ENCODE measurements around the gene TAF5L. TPM values are rescaled to one million over a fixed set of nuclear protein-coding genes. Genes with fewer than 3 reads are reported as not detected.

TAF5L gene
- 22.0 and 24.4 TPM in 2 replicates for total RNA-seq

DNA sequence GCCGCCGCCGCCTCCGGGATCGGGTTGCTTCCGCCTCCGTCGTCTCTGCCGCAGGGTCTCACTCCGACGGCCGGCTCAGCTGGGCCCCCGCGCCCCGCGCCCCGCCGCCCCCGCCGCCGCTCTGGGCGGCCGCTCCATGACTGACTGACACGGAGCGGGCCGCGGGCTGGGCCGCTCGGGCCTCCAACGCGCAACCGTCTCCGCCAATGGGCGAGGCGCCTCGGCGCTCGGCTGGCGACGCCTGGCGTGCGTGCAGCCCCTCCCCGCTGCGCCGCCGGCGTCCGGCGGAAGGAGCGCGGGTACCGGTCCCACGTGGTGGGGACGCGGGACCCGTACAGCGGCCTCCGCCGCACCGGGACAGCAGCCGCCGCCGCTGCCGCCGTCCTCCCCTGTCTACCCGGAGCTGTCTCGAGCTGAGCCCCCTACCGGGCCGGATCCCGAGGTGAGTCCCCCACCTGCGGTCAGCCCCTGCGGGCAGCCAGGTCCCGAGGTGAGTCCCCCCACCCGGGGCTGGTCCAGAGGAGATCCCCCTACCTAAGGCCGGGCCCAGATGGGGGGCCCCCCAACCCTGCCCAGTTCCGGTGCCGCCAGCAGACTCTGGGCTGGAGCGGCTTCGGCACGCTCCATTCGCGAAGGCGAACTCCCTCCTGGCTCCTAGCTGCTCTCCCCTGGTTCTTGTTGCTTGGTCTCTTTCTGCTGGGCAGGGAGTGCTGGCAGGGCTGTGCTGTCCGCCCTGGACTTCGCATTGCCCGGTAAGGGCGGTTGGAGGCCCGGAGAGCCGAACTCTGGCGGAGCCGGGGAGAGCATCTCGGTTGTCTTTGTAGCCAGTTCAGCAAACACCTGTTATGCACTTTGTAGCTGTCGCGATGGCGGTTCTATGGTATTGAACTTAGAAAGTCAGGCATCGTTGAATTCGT, at the start of gene TAF5L, which contains the start of gene URB2:
TSS of gene TAF5L (minus strand) at position 208 of the 917 bp plus-strand sequence. CDS start 11,640 bp downstream, outside the sequence.
TSS of gene URB2 (plus strand) at position 333 of the 917 bp plus-strand sequence. CDS start 1,387 bp downstream, outside the sequence.
- peak within 1 kb of the TSS; percentile 92 for H3K27ac Mint-ChIP-seq
- intact Hi-C loops (cut with micrococcal nuclease) = loop anchor here (1.0 to 5.0 kb wide), 7 partner anchors 47 to 1351 kb away; partner anchors contain the start of genes CCSAP, GALNT2, NUP133 and RAB4A
- H3K27me3 Mint-ChIP-seq = no peaks in the 10 kb centered on the region
- H3K9me3 Mint-ChIP-seq = no peaks in the 10 kb centered on the region
- ChIA-PET POLR2A (interaction anchor here (0.5 to 4.5 kb wide), 5 partner anchors 9 to 685 kb away, joined by 3 to 46 read pairs (median 5); partner anchors contain the start of genes ABCB10 and NUP133), CTCF (interaction anchor here (2.8 kb wide), 1 partner anchor 67 kb away, joined by 11 read pairs; the partner anchor contains the start of gene ABCB10)
- TF ChIP-seq, protein P1, sequence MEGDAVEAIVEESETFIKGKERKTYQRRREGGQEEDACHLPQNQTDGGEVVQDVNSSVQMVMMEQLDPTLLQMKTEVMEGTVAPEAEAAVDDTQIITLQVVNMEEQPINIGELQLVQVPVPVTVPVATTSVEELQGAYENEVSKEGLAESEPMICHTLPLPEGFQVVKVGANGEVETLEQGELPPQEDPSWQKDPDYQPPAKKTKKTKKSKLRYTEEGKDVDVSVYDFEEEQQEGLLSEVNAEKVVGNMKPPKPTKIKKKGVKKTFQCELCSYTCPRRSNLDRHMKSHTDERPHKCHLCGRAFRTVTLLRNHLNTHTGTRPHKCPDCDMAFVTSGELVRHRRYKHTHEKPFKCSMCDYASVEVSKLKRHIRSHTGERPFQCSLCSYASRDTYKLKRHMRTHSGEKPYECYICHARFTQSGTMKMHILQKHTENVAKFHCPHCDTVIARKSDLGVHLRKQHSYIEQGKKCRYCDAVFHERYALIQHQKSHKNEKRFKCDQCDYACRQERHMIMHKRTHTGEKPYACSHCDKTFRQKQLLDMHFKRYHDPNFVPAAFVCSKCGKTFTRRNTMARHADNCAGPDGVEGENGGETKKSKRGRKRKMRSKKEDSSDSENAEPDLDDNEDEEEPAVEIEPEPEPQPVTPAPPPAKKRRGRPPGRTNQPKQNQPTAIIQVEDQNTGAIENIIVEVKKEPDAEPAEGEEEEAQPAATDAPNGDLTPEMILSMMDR (IDR thresholded peaks at IDR 0.05) = no peak
- ATAC-seq (ENCODE audit: low read depth) = peak; percentile 92
- DNase-seq = peak; percentile 86
- H3K4me1 Mint-ChIP-seq = peaks cover 58% of the 10 kb centered on the region
- peaks cover 26% of the 10 kb centered on the region for H3K36me3 Mint-ChIP-seq (ENCODE audit: low read depth)
- peak within 1 kb of the TSS; percentile 99 for H3K4me3 Mint-ChIP-seq

GRCh38 chr1:229675396-229675795, 49.5 kb upstream of the TAF5L start:
- Mint-ChIP-seq H3K9me3 (no peaks in the 10 kb centered on the region), H3K4me1 (no peaks in the 10 kb centered on the region), H3K27ac (no peak overlapping the region), H3K36me3 (ENCODE audit: low read depth) (no peaks in the 10 kb centered on the region), H3K27me3 (no peaks in the 10 kb centered on the region), H3K4me3 (no peak overlapping the region)
- DNase-seq = no peak
- ChIA-PET POLR2A (interaction anchor here (0.8 to 1.1 kb wide), 2 partner anchors 11 to 14 kb away, joined by 3 to 4 read pairs; no protein-coding TSS in a partner anchor), CTCF (interaction anchor here (1.2 kb wide), 2 partner anchors 11 to 434 kb away, joined by 3 to 4 read pairs; no protein-coding TSS in a partner anchor)
- intact Hi-C loops (cut with micrococcal nuclease) = no loop called here
- ATAC-seq (ENCODE audit: low read depth) = no peak
- TF ChIP-seq, protein P1 (IDR thresholded peaks at IDR 0.05) = no peak

DNA sequence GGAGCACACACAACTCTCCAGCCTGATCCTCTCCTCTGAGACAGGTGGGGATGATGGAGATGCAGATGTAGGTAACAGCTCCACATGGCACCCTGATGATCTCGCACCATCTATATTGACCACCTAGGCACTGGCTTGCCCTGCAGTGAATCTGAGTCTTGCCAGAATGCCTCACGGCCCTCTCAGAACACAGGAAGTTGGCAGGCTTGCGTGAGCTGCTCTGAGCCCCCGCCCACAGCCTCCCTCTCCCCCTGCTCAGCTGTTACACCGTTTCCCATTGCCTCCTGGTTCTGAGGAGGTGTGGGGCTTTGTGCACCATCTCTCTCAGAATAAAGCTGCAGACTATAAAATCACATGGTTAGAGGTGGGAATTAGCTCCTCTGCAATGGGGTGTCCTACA, 48.1 kb upstream of the TAF5L start:
- Mint-ChIP-seq H3K27me3 (no peaks in the 10 kb centered on the region), H3K9me3 (no peaks in the 10 kb centered on the region), H3K36me3 (ENCODE audit: low read depth) (no peaks in the 10 kb centered on the region), H3K27ac (no peak overlapping the region), H3K4me1 (no peaks in the 10 kb centered on the region), H3K4me3 (no peak overlapping the region)
- no peak for DNase-seq
- intact Hi-C loops (cut with micrococcal nuclease) = no loop called here
- TF ChIP-seq, protein P1 (IDR thresholded peaks at IDR 0.05) = no peak
- ChIA-PET CTCF (no interaction called here), POLR2A (interaction anchor here (0.6 kb wide), 1 partner anchor 166 kb away, joined by 3 read pairs; no protein-coding TSS in a partner anchor)
- no peak for ATAC-seq (ENCODE audit: low read depth)

DNA sequence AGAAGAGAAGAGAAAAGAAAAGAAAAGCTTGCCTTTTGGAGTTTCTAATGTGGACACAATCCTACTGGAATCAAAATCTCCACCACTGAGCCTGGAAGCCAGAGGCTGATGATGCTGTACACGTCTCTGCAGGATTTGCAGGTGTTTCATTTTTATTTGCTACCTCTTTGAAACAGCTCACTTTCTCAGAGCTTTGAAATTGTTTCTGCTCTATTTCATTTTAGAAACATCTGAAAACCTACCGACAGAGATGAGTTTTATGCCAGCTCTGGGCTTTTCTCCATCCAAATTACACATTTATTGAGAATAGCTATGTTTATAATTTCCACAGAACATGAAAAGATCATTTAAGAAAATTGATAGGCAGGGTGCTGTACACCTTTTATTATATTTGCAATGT, 46.3 kb upstream of the TAF5L start:
- H3K9me3 Mint-ChIP-seq = no peaks in the 10 kb centered on the region
- TF ChIP-seq, protein P1 (IDR thresholded peaks at IDR 0.05) = no peak
- no peaks in the 10 kb centered on the region for H3K27me3 Mint-ChIP-seq
- CTCF ChIA-PET = interaction anchor here (0.8 to 1.0 kb wide), 2 partner anchors 11 to 14 kb away, joined by 3 read pairs; no protein-coding TSS in a partner anchor
- no peak overlapping the region for H3K4me3 Mint-ChIP-seq
- H3K27ac Mint-ChIP-seq = no peak overlapping the region
- ATAC-seq (ENCODE audit: low read depth) = no peak
- H3K4me1 Mint-ChIP-seq = no peaks in the 10 kb centered on the region
- intact Hi-C loops (cut with micrococcal nuclease) = no loop called here
- POLR2A ChIA-PET = no interaction called here
- no peaks in the 10 kb centered on the region for H3K36me3 Mint-ChIP-seq (ENCODE audit: low read depth)
- no peak for DNase-seq

DNA sequence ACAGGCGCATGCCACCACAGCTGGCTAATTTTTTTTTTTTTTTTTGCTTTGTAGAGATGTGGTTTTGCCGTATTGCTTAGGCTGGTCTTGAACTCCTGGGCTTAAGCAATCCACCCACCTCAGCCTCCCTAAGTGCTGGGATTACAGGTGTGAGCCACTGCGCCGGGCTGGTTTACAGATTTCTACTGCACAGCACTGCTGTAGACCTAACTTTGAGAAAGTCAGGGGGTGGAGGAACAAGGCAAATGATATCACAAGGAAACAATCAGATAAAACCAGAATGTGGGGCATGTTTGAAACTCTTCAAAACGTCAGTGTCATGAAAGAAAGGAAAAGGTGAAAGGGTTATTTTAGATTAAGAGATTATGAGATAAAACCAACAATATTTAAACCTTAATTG, 45.4 kb upstream of the TAF5L start:
- ChIA-PET POLR2A (interaction anchor here (0.5 kb wide), 1 partner anchor 1691 kb away, joined by 3 read pairs; no protein-coding TSS in a partner anchor), CTCF (no interaction called here)
- Mint-ChIP-seq H3K4me1 (no peaks in the 10 kb centered on the region), H3K27ac (no peak overlapping the region), H3K9me3 (no peaks in the 10 kb centered on the region), H3K4me3 (no peak overlapping the region), H3K27me3 (no peaks in the 10 kb centered on the region), H3K36me3 (ENCODE audit: low read depth) (no peaks in the 10 kb centered on the region)
- intact Hi-C loops (cut with micrococcal nuclease) = no loop called here
- TF ChIP-seq, protein P1 (IDR thresholded peaks at IDR 0.05) = no peak
- ATAC-seq (ENCODE audit: low read depth) = no peak
- DNase-seq = no peak

All from activated B cell treated with CpG ODN at 0.5 μM for 24 hours (primary cell).